Glomerular endothelial cell (primary cell): Measurements from ENCODE around the gene IRF7. TPM values are rescaled to one million over a fixed set of nuclear protein-coding genes. Genes with fewer than 3 reads are reported as not detected.
"Not testable (repeated sequence)": the region's sequence is repeated elsewhere in the genome, so short reads cannot be mapped to it uniquely, and the experiment has no call there.

ENCODE experiments used
- DNase-seq: peaks from one replicate; pipeline ENCODE4 v3.0.0-alpha.2; 2011; ENCODE audit warnings: low read depth, low spot score; ENCODE audit errors: extremely low read depth
- total RNA-seq: library from RNA; depleted of rRNA; stranded (reverse); fragments of >200 nt; gene quantifications from 2 replicates; pipeline ENCODE4 v1.2.3, GENCODE V29; 2015

Gene IRF7
- 22.8 and 66.5 TPM in 2 replicates for total RNA-seq

- no peak for DNase-seq
These were observed at the start of gene IRF7 for GRCh38 chr11:615504-616319. TSS of gene IRF7 (minus strand) at chr11:615950. CDS start at chr11:615364, 586 bp downstream.

- no peak for DNase-seq
These were observed 49.4 kb upstream of the IRF7 start for GRCh38 chr11:665062-665703.

- DNase-seq: no peak
These were observed 47.0 kb upstream of the IRF7 start for GRCh38 chr11:662689-663274.

GRCh38 chr11:660681-661444 lies 45.1 kb upstream of the IRF7 start:
- DNase-seq: no peak

DNA sequence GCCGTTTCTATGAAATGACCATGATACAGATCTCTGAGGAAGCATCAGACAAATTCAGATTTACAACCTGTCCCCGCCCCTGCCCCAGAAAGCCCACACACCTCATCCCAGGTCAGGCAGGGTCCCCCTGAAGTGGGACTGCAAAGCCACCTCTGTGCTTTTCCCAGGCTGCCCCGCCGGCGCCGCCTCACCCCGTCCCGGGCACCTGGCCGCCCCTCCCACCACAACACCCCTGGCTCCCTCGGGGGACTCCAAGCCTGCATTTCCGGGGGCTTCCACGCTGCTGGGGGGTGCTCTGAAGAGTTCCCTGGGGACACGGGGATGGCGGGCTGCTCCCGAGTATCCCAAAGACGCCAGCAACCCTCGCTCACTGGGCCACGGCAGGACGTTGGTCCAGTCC lies 44.5 kb upstream of the IRF7 start:
- no peak for DNase-seq

- no peak for DNase-seq
These were observed 43.9 kb upstream of the IRF7 start for GRCh38 chr11:659532-660085.

GRCh38 chr11:657691-658126 lies 42.0 kb upstream of the IRF7 start:
- no peak for DNase-seq

- no peak for DNase-seq
These were observed 41.1 kb upstream of the IRF7 start for GRCh38 chr11:656866-657265.

DNA sequence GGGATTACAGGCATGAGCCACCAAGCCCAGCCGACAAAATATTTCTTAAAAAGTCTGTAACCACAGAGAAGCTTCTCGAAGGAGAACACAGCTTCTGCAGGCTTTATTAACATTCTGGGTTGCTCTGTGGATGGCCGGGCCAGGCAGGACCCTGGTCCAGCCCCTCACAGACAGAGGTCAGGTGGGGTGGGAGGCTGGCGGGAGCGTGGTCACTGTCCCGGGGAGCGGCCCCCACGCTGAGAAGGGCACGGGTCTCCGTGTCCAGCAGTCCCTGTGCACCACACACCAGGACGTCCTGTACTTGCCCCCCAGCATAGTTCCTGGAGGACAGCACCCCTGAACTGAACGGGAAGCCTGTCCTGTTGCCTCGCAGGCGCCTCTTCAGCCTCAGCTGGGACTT lies 40.7 kb upstream of the IRF7 start:
- DNase-seq: no peak

DNA sequence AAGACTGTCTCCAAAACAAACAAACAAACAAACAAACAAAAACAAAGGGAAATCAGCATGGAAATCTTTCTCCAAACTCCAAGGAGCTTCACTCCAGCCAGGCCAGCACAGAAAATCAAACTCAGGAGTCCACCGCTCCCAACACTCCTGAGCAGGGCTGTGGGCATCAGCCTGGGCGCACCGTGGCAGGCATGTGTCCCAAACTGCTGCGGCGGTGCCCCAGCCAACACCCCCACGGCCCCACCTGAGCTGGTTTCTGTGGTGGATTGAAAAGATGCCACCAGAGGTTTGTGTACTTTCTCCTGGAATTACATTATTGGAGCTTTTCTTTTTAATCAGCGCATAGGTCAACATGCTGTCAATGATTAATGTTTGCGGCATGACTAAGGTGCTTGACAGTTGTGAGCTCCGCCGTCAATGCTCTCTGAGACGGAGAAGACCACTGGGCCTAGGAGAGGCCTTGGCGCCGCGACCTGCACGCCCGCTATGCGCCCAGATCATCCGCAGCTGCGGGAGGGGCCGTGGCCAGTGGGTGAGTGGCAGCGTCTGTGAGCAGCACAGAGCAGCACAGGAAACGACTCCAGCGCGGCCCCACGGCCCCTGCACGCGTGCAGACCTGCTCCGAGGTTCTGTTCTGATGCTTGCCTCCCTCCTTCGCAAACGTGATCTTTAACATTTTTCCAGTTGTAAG lies 39.4 kb upstream of the IRF7 start:
- no peak for DNase-seq

DNA sequence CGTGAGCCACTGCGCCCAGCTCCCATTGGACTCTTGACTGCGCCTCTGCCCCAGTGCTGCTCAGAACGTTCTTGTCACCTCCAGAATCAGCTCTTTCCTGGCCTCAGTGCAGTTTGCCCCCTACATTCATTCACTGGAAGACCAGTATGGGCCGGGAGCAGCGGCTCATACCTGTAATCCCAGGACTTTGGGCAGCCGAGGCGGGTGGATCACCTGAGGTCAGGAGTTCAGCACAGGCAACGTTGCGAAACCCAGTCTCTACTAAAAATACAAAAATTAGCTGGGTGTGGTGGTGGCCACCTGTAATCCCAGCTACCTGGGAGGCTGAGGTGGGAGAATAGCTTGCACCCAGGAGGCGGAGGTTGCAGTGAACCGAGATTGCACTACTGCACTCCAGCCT lies 38.7 kb upstream of the IRF7 start:
- DNase-seq: not testable (repeated sequence)

DNA sequence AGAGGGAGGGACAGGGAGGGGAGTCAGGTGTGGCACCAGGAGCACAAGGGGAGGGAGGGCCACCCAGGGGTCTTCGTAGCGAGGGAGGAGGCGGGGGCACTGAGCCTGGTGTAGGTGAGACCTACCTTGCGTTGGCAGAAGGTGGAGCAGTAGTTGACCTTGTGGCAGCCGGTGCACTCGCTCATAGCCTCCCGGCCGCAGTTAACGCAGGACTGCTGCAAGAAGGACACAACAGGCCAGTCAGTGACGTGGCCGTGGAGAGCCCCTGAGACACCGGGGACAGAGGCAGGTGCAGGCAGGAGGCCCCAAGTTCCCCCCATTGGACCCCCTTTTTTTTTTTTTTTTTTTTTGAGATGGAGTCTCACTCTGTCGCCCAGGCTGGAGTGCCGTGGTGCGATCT lies 38.1 kb upstream of the IRF7 start:
- no peak for DNase-seq

- DNase-seq: not testable (repeated sequence)
These were observed 37.4 kb upstream of the IRF7 start for GRCh38 chr11:653136-653535.

- no peak for DNase-seq
These were observed 34.7 kb upstream of the IRF7 start for GRCh38 chr11:650482-650881.

DNA sequence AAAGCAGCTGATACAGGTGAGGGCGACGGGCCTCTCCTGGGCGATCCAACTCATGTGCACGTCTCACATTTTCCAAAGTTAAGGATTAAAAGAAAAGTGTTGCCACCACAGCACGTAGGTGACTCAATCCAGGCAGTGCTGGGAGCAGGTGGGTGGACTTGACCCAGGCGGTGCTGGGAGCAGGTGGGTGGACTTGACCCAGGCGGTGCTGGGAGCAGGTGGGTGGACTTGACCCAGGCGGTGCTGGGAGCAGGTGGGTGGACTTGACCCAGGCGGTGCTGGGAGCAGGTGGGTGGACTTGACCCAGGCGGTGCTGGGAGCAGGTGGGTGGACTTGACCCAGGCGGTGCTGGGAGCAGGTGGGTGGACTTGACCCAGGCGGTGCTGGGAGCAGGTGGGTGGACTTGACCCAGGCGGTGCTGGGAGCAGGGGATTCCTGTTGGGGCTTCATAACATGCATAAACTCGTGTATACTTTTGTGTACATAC lies 32.0 kb upstream of the IRF7 start:
- DNase-seq: not testable (repeated sequence)

- DNase-seq: no peak
These were observed 30.5 kb upstream of the IRF7 start for GRCh38 chr11:646214-646613.

DNA sequence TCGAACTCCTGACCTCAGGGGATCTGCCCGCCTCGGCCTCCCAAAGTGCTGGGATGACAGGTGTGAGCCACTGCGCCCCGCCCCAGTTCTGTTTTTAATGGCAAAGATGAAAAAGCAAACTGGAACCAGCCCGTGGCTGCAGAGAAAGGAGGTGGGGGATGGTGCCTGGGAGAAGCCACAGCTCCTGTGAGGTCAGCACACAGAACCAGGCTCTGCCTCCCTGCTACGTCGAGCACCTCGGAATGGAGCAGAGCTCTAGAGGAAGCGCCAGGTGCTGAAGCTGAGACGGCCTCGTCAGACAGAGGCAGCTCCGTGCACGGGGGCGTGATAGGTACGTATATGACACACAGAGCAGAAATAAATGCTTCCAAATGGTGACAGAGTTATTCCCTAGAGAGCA lies 29.8 kb upstream of the IRF7 start:
- DNase-seq: no peak

DNA sequence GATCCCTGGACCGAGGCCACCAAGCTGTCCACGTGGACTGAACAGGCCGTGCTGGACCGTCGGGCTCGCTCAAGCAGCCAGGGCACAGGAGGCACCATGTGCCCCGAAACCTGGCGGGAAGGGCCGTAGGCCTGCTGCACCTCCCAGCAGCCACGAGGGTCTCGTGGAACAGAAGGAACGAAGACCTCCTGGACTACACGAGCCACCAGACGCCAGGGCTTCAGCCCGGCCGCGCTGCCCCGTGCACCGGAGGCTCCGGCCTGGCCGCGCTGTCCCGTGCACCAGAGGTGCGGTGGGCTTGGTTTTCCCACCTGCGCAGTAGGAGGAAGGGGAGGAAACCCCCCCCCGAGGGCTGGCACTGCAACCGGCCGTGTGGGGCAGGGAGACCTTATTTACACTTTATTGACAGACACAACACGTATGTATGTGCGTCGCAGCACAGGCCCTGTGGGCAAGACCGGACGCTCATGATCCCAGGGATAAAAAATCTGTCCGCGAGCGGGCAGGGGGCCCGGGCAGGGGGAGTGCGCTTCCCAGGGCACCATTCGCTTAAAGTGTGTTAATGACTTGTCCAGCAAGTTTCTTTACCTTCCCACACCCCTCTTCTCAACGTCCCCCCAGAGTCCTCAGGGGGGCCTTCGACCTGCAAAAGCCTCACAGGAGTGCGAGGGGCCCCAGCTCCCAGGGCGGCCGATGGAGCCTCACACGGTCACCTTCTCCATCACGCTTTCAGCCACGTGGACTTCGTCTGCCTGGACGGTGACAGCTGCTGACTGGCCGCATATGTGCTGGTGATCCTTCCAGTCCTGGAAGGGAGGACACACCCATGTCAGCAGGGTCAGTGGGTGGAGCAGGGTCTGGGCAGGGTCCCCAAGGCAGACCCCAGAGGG lies 28.3 kb upstream of the IRF7 start:
- DNase-seq: no peak

DNA sequence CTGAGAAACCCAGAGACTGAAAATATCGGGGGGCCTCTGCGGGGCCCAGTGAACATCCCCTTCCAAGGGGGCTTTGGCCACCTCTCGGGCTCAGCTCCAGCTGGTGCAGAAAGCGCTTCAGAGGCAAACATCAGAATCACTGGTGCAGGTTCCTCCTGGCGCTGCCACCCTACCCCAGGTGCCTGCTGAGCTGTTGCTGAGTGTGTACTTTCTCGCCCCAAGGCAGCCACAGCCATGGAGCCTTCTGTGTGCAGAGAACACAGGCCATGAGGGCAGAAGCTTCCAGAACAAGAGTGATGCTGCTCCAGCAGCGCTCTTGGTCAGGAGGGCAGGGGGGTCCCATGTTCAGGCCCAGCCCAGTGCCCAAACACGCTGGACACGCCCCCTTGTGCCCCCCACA lies 27.6 kb upstream of the IRF7 start:
- no peak for DNase-seq
